NCI-H526 treated with DMSO at 0.1 percent for 48 hours (cell line): ENCODE data around the gene KDM5C.
"Not testable (repeated sequence)": the region's sequence is repeated elsewhere in the genome, so short reads cannot be mapped to it uniquely, and the experiment has no call there.

Experiments
- DNase-seq: peaks from one replicate; lab custom pipeline; 2025; lab: John Stamatoyannopoulos, UW

KDM5C gene

GRCh38 chrX:53190363-53190960 lies 34.5 kb downstream of the KDM5C start:
- no peak for DNase-seq

- DNase-seq: no peak
These were observed 36.2 kb downstream of the KDM5C start for GRCh38 chrX:53188763-53189162.

GRCh38 chrX:53186351-53186750 lies 38.7 kb downstream of the KDM5C start:
- DNase-seq: no peak

- no peak for DNase-seq
These were observed 40.2 kb downstream of the KDM5C start for GRCh38 chrX:53184836-53185235.

- no peak for DNase-seq
These were observed 53.7 kb downstream of the KDM5C start for GRCh38 chrX:53171356-53171755.

- DNase-seq: no peak
These were observed 58.9 kb downstream of the KDM5C start for GRCh38 chrX:53166103-53166502.

GRCh38 chrX:53164566-53164965 lies 60.4 kb downstream of the KDM5C start:
- not testable (repeated sequence) for DNase-seq

- DNase-seq: no peak
These were observed 61.6 kb downstream of the KDM5C start for GRCh38 chrX:53163436-53163835.

- no peak for DNase-seq
These were observed 64.6 kb downstream of the KDM5C start for GRCh38 chrX:53160297-53160983.

- DNase-seq: no peak
These were observed 65.8 kb downstream of the KDM5C start for GRCh38 chrX:53159184-53159583.

GRCh38 chrX:53156207-53156596 lies 68.8 kb downstream of the KDM5C start:
- no peak for DNase-seq

GRCh38 chrX:53155512-53156206 lies 69.3 kb downstream of the KDM5C start:
- no peak for DNase-seq

GRCh38 chrX:53153581-53153980 lies 71.4 kb downstream of the KDM5C start:
- DNase-seq: no peak
